Upper lobe of left lung (tissue), 6 donors: ENCODE data around the gene OSCP1. TPM values are rescaled to one million over a fixed set of nuclear protein-coding genes. Genes with fewer than 3 reads are reported as not detected.

Experiments used
- ATAC-seq, 2 donors: fragments of 200-7000 bp; cut with Tn5 transposase; one replicate each; pipeline ENCODE4 v1.9.1; 2022; ENCODE audit warnings: mild to moderate bottlenecking in 2 of 2, moderate library complexity in 2 of 2; ENCODE audit not compliant: low FRiP score in 2 of 2
- DNase-seq, 2 donors: peaks; one replicate each; pipeline ENCODE4 v3.0.0-alpha.2; 2019 to 2020
- H3K27ac ChIP-seq, 4 donors: fragments of 200-600 bp; sonication (generic); one replicate each; pipeline ENCODE4 v1.5.1; 2016 to 2019
- H3K27me3 ChIP-seq, 4 donors: fragments of 200-600 bp; sonication (generic); one replicate each; pipeline ENCODE4 v1.5.1; 2017 to 2019
- H3K36me3 ChIP-seq, 4 donors: fragments of 200-600 bp; sonication (generic); one replicate each; pipeline ENCODE4 v1.5.1; 2016 to 2019
- H3K4me1 ChIP-seq, 4 donors: fragments of 200-600 bp; sonication (generic); one replicate each; pipeline ENCODE4 v1.5.1; 2018 to 2019
- H3K4me3 ChIP-seq, 4 donors: fragments of 200-600 bp; sonication (generic); one replicate each; pipeline ENCODE4 v1.5.1; 2017 to 2019; ENCODE audit warnings: mild to moderate bottlenecking in 2 of 4, moderate library complexity in 1 of 4
- H3K9me3 ChIP-seq, 4 donors: fragments of 200-600 bp; sonication (generic); one replicate each; pipeline ENCODE4 v1.5.1; 2018 to 2019
- CTCF ChIP-seq, 6 experiments: fragments of 450-650 bp in 4 of 6; fragments of 200-600 bp in 2 of 6; sonication (generic) in 2 of 6; IDR thresholded peaks; one replicate each; pipeline ENCODE4 v1.5.1; 2016 to 2019; ENCODE audit warnings: antibody characterized with exemption in 6 of 6
- EP300 ChIP-seq, 4 donors: sonication (generic); formaldehyde crosslinking; IDR thresholded peaks; one replicate each; pipeline ENCODE4 v1.5.1; 2017; ENCODE audit warnings: antibody characterized with exemption in 4 of 4, control low read depth in 2 of 4
- POLR2A ChIP-seq, 4 donors: fragments of 450-650 bp; IDR thresholded peaks; one replicate each; pipeline ENCODE4 v1.5.1; 2016 to 2017; ENCODE audit warnings: antibody characterized with exemption in 4 of 4, mild to moderate bottlenecking in 2 of 4
- POLR2AphosphoS5 ChIP-seq, 2 donors: sonication (generic); formaldehyde crosslinking; IDR thresholded peaks; one replicate each; pipeline ENCODE4 v1.5.1; 2017; ENCODE audit warnings: antibody characterized with exemption in 2 of 2
- WGBS, 2 donors: methylation state at CpG; one replicate each; pipeline ENCODE4 v1.1.5; 2017 to 2018; 5-methylcytosine and 5-hydroxymethylcytosine counted together
- total RNA-seq, 6 donors: library from RNA; depleted of rRNA in 4 of 6; stranded (reverse); fragments of >200 nt in 4 of 6; gene quantifications; one replicate each; pipeline versions ENCODE4 v1.1.0 to v1.2.1, GENCODE V29; 2016 to 2021
- donor health status: DM: no; HTN: no; CAD: no; lungs with moderate emphysema.
- donor health status: DM: no; HTN: yes; CAD: no; lungs with severe emphysema.

OSCP1 gene
- total RNA-seq, 6 donors from 2014 or later = 11.8 to 28.2 (median 13.6) TPM

GRCh38 chr1:36472656-36473055, 22.4 kb upstream of the OSCP1 start:
- no peaks in the 10 kb centered on the region for H3K27me3 ChIP-seq
- WGBS, 2 donors = 81 to 94% methylated on average over 6 of the region's 6 CpGs
- no peak overlapping the region for H3K4me3 ChIP-seq
- ATAC-seq (no peak), DNase-seq (no peak)
- no peaks in the 10 kb centered on the region for H3K9me3 ChIP-seq
- peaks cover 0 to 15% (median 0%) of the 10 kb centered on the region in 4 donors for H3K4me1 ChIP-seq
- H3K27ac ChIP-seq = no peak overlapping the region
- TF ChIP-seq CTCF (IDR thresholded peaks at IDR 0.05) (no peak), POLR2AphosphoS5 (IDR thresholded peaks at IDR 0.05) (no peak), POLR2A (IDR thresholded peaks at IDR 0.05) (no peak), EP300 (IDR thresholded peaks at IDR 0.05) (no peak)
- peaks cover 0 to 16% (median 2%) of the 10 kb centered on the region in 4 donors for H3K36me3 ChIP-seq

DNA sequence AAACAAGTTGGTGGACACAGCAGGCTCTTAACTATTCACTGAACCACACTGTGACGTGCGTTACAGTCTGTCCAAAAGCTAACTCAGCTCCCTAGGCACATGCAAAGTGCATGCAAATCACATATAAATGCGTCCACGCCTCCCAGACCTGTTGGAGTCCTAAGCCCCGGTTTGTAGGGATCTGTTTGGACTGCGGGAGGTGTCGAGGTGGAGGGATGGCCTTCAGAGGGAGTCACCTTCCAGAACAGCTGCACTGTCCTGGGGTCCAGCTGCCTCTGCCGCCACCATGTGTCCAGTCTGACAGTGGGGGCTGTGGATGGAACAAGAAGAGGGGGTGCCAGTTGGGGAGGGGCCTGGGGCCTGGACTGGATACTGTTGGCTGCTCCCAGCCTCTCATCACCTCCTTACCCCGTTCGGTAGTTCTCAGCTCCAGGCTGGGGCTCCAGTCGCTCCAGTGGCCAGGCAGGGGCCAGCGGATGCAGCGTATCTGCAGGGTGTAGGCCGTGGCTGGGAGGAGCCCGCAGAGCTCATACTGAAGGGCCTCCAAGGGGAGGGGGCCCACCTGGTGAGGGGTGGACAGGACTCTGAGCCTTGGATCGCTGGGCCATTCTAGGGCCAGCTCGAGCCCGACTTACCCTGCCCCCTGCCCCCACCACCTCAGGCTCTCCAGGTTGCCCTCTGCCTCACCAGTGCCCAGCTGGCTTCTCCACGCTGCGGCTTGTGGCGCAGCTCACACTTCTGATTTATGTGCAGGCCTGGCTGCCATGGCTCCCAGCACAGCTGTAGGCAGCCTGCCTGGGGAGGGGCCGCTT, 21.8 kb upstream of the OSCP1 start:
- Histone ChIP-seq H3K9me3 (no peaks in the 10 kb centered on the region), H3K4me3 (no peak overlapping the region), H3K27ac (no peak overlapping the region), H3K27me3 (no peaks in the 10 kb centered on the region), H3K4me1 (peaks cover 0 to 15% (median 0%) of the 10 kb centered on the region in 4 donors), H3K36me3 (peaks cover 0 to 17% (median 4%) of the 10 kb centered on the region in 4 donors)
- 75 to 77% methylated on average over 2 to 13 of the region's 22 CpGs for WGBS, 2 donors
- DNase-seq = no peak
- ATAC-seq = peak in 1 of 2 donors; percentile 19
- no peak for TF ChIP-seq CTCF (IDR thresholded peaks at IDR 0.05)
- peak in 1 of 4 donors; percentile 11 for TF ChIP-seq POLR2A (IDR thresholded peaks at IDR 0.05)

DNA sequence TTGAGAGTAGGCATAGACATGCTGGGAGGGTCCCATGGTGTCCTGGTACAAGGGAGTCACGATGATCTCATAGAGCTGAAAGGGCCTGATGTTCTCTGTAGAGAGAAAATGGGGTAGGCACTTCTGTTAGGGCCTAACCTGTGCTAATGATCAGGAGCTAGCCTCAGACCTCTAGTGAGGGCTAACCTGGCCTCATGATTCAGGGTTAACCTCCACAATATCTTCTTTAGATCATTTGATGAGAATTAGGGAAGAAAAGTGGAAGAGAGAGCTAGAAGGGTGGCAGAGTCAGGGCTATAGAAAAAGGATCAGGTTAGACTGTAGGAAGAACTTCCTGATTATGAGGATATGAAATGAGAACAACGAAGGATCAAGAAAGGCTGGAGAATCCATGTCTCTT, 18.9 kb upstream of the OSCP1 start:
- H3K27me3 ChIP-seq = no peaks in the 10 kb centered on the region
- H3K36me3 ChIP-seq = peaks cover 0 to 17% (median 4%) of the 10 kb centered on the region in 4 donors
- 67 to 88% methylated on average over 2 of the region's 2 CpGs for WGBS, 2 donors
- DNase-seq (no peak), ATAC-seq (no peak)
- H3K4me3 ChIP-seq = no peak overlapping the region
- TF ChIP-seq CTCF (IDR thresholded peaks at IDR 0.05) (no peak), POLR2A (IDR thresholded peaks at IDR 0.05) (no peak), EP300 (IDR thresholded peaks at IDR 0.05) (no peak), POLR2AphosphoS5 (IDR thresholded peaks at IDR 0.05) (no peak)
- peaks cover 10 to 22% (median 12%) of the 10 kb centered on the region in 4 donors for H3K4me1 ChIP-seq
- H3K27ac ChIP-seq = no peak overlapping the region
- H3K9me3 ChIP-seq = no peaks in the 10 kb centered on the region

DNA sequence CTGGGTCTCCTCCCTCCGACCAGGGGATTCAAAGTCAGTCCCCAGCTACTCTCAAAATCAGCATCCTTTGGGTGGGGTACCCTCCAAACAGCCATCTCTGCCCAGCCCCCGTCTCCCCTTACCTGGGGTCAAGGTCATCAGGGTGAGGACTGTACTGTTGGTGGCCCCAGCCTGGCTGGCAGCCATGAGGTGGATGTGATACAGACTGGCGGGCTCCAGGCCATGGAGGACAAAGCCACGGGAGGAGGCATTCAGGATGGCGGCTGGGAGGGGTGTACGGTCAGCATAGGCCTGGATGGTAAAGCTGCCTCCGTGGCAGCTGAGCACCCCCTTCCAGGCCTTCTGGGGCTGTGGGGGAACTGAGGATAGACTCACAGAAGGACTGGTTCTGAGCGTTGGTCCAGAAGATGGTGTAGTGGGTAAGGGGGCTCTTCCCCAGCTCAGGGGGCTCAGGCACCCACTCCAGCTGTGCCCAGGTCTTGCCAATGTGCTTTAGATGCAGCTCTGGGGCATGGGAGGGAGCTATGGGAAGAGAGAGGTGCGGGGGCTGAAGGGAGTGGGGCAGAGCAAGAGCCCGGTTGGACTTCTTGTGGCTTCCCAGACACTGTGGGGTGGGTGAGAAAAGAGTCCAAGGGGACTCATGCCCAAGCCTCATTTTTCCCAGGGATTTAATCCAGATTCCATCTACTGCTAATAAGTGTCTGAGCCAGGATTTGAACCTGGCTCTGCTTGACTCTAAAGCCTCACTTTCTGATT, 17.6 kb upstream of the OSCP1 start:
- DNase-seq = peak in 1 of 2 donors; percentile 11
- Histone ChIP-seq H3K4me1 (peaks cover 16 to 31% (median 20%) of the 10 kb centered on the region in 4 donors), H3K27me3 (no peaks in the 10 kb centered on the region), H3K9me3 (no peaks in the 10 kb centered on the region), H3K27ac (no peak overlapping the region), H3K4me3 (no peak overlapping the region), H3K36me3 (peaks cover 0 to 17% (median 4%) of the 10 kb centered on the region in 4 donors)
- WGBS, 2 donors = 83 to 84% methylated on average over 5 to 10 of the region's 10 CpGs
- TF ChIP-seq CTCF (IDR thresholded peaks at IDR 0.05) (no peak), POLR2AphosphoS5 (IDR thresholded peaks at IDR 0.05) (no peak), POLR2A (IDR thresholded peaks at IDR 0.05) (peak in 1 of 4 donors; percentile 5)
- ATAC-seq = no peak
